GM12873 (cell line): ENCODE data around the gene SNAP47.

Experiments
- CTCF ChIP-seq: IDR thresholded peaks from 2 replicates; pipeline ENCODE4 v1.5.1; 2012; ENCODE audit warnings: low read depth, mild to moderate bottlenecking, moderate library complexity, low read length, control low read depth; ENCODE audit not compliant: insufficient read depth; ENCODE audit errors: missing control alignments

The SNAP47 gene

GRCh38 chr1:227773558-227773957 is 38.3 kb downstream of the SNAP47 start:
- TF ChIP-seq CTCF, result no peak

DNA sequence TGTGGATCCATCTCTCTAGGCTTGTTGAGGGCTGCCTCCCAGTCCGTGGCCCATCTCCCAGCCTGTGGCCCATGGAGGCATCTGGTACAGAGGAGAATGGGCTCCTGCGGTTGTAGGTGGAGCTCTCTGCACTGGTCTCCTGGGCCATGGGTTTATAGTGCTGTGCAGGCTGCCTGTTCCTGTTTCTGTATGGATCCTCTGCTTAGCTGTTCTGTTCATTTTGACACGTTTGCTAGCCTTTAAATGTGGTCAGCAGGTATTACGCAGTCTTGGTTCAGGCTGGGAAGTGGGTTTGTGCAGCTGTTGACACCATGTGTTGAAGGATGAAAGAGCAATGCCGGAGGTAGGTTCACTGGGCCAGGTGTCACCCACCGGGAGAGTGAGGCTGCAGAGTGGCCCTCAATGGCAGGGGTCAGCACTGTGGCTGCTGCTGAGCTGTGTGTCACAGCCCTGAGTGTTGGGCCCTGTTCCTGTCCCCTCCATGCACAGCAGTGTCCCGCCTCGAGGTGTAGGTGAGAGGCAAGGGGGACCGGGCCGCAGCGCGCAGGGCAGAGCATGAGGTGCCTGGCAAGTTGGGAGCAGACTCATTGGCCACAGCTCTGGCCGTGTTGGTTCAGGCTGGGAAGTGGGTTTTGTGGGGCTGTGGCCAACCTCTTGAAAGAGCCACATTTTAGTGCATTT is 39.0 kb downstream of the SNAP47 start:
- no peak for TF ChIP-seq CTCF

- TF ChIP-seq CTCF, result no peak
Observed at GRCh38 chr1:227774821-227775661, 39.8 kb downstream of the SNAP47 start.

- TF ChIP-seq CTCF, result no peak
Observed at GRCh38 chr1:227775841-227776240, 40.6 kb downstream of the SNAP47 start.

- no peak for TF ChIP-seq CTCF
Observed at GRCh38 chr1:227776331-227776771, 41.1 kb downstream of the SNAP47 start.

DNA sequence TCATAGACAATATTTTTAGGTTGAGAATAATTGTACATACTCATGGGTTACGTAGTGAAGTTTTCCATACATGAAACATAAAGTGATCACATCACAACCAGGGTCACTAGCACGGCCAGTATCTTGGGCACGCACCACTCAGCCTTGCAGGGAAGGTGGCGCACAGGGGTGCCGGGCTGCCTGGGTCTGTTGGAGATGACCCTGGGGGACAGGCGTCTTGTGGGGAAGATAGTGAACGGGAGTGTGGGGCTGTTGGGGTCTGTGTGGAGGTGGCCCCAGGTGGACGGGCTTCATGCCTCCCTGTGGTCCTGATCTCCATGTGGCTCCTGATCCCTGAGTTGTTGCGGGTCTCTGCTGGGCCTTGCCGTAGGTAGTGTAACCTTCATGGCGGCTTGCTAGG is 41.9 kb downstream of the SNAP47 start:
- TF ChIP-seq CTCF, result no peak

DNA sequence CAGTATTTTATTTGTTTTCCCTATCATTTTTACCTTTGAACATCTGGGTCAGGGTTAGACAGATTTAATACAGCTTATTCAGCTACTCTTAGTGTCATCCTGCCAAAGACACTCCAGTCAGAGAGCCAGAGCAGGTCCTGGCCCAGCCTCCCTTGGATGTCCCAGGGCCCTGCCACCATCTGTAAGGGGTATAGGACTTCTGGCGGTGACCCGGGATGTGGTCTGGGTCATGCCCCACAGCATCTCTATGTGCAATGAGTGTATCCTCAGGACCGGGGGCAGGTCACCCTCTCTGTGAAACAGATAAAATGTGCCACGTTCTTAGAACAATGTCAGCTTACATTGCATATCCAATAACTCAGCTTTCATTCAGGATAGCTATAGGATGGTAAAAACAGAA is 42.4 kb downstream of the SNAP47 start:
- no peak for TF ChIP-seq CTCF
